Heart left ventricle (tissue), 13 donors: Measurements from ENCODE around the gene LRRC41.

ENCODE experiments used
- CTCF ChIP-seq, 12 donors: fragments of 200-600 bp; sonication (generic) in 4 of 12; IDR thresholded peaks; one replicate each; pipeline versions ENCODE4 v1.5.0 to v1.8.0; 2018 to 2022; ENCODE audit warnings: antibody characterized with exemption in 12 of 12, mild to moderate bottlenecking in 5 of 12
- POLR2A ChIP-seq, 2 donors: fragments of 450-650 bp; IDR thresholded peaks; one replicate each; pipeline ENCODE4 v1.6.1; 2017; ENCODE audit warnings: antibody characterized with exemption in 2 of 2, mild to moderate bottlenecking in 2 of 2, moderate library complexity in 2 of 2
- donor health status: ischemic (EF 13 %, LVEDD 7.1; RV severe dilation, severe dysfunction).
- donor health status: DM: no; HTN: yes; CAD: no.
- donor health status: DM: no; HTN: no; CAD: no.
- donor health status: ischemic (EF 25% LVEDD 6.9; RV normal size, moderate dysfunction).
- donor health status: ischemic (EF 25% LVEDD 5.7; RV mildly dilated, moderate dysfunction).
- donor health status: ischemic (EF 35%, LVEDD 5.7; RV mildly dilated, moderate dysfunction).
- donor health status: nonischemic (EF 11% LVEDD 7.7; RV severe dilation, severe dysfunction).
- donor health status: DM: yes; HTN: yes; CAD: no.
- donor health status: PGD.
- donor health status: ischemic (EF 29% LVEDD 5.4; RV normal size, mild dysfunction).
- donor health status: nonischemic (EF 23%, LVEDD 6.1; RV moderate dilation, normal function).

GRCh38 chr1:46295306-46295705 is 8.1 kb downstream of the LRRC41 start:
- TF ChIP-seq CTCF (IDR thresholded peaks at IDR 0.05): no peak
- no peak for TF ChIP-seq POLR2A (IDR thresholded peaks at IDR 0.05)
